ENCODE data around the gene IL26. TPM values are rescaled to one million over a fixed set of nuclear protein-coding genes. Genes with fewer than 3 reads are reported as not detected.

Gene IL26
- not detected for polyA plus RNA-seq (2013, experiment 1 of 2)
- polyA plus RNA-seq (2013, experiment 2 of 2) = not detected

DNA sequence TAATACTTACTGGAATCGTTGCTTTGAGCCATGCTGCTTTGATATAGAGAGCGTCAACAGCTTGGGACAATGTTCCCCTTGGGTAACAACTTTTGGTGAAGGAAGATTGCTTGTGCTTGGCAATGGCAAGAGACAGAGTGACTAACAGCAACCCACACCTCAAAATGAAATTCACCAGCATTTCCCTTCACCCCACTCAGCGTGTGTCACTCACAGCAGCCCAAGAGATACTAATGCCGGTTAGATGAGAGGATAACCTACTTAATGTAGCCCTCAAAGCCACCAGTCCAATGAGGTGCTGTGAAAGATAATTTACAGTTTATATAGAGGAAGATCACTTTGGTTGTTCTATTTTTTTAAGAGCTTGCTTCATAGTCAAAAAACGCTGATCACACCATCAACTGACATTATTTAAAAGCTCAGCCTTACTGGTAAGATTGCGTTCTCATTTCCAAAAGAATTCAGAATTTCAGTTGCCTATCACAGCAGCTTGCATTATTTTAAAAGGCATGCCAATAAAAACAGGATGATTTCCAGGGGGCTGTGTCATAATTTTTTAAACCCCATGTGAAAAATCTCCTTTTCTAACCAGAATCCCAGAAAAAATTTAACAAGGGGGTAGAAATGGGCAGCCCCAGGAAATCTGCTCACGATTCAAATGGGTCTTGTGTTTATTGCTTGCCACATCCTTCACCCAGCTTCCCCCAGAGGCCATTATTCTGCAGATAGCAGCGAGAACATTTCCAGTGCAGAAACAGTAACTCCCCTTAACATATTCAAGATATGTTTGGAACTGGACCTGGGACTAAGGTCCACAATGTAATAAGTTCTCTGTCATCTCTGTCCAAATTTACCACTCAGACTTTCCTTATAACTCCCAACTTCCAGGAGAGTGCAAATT, at the start of gene IL26:
TSS of gene IL26 (minus strand) at position 235 of the 901 bp plus-strand sequence. CDS start at position 181, 54 bp downstream.
- Histone ChIP-seq H3K4ac (ENCODE audit: low read length) (no peak within 1 kb of the TSS), H4K8ac (ENCODE audit: low read depth, low read length) (no peak within 1 kb of the TSS), H3K27me3 (ENCODE audit: control insufficient read depth in 3 of 3, insufficient read depth in 3 of 3, low read depth in 1 of 3, low read length in 3 of 3) (peaks cover 0 to 5% (median 0%) of the 10 kb centered on the region in 3 experiments), H3K79me1 (ENCODE audit: low read depth, low read length) (no peaks in the 10 kb centered on the region), H3K18ac (ENCODE audit: low read length) (no peak within 1 kb of the TSS), H3K27ac (replicated peaks; ENCODE audit: low read length) (no peak within 1 kb of the TSS), H2BK5ac (ENCODE audit: low read length) (no peak within 1 kb of the TSS), H3K36me3 (replicated peaks in 1 of 2; ENCODE audit: control insufficient read depth in 2 of 2, insufficient read depth in 2 of 2, low read length in 2 of 2) (no peaks in the 10 kb centered on the region), H2AK5ac (ENCODE audit: low read depth, low read length) (no peak within 1 kb of the TSS), H3K9me3 (replicated peaks in 1 of 2; ENCODE audit: control insufficient read depth in 2 of 2, insufficient read depth in 1 of 2, low read depth in 1 of 2, low read length in 2 of 2) (no peaks in the 10 kb centered on the region), H3K4me2 (ENCODE audit: insufficient read depth, low read length, poor library complexity, severe bottlenecking) (no peak within 1 kb of the TSS), H2BK15ac (ENCODE audit: low read length) (no peak within 1 kb of the TSS), H2BK12ac (ENCODE audit: low read length) (no peak within 1 kb of the TSS), H2AFZ (ENCODE audit: low read length) (no peak within 1 kb of the TSS), H3K14ac (ENCODE audit: low read length) (no peak within 1 kb of the TSS), H3K4me3 (ENCODE audit: low read length in 2 of 2) (no peak within 1 kb of the TSS), H3K23ac (ENCODE audit: low read depth, low read length, poor library complexity) (no peak within 1 kb of the TSS), H2BK120ac (ENCODE audit: low read depth, low read length) (no peak within 1 kb of the TSS), H3K4me1 (ENCODE audit: control insufficient read depth in 2 of 2, insufficient read depth in 1 of 2, low read depth in 1 of 2, low read length in 2 of 2) (no peaks in the 10 kb centered on the region), H4K91ac (ENCODE audit: low read depth, low read length, poor library complexity) (no peak within 1 kb of the TSS), H3K9ac (ENCODE audit: low read depth, low read length, poor library complexity) (no peak within 1 kb of the TSS)
- DNase-seq (ENCODE audit: low spot score) = no peak
- WGBS, 2 donors (ENCODE audit: extremely low coverage in 2 of 2, insufficient read length in 2 of 2, insufficient replicate concordance in 1 of 2) = no CpG with 5 or more reads among the region's 8 CpGs

- no peak overlapping the region for H3K18ac ChIP-seq (ENCODE audit: low read length)
- DNase-seq (ENCODE audit: low spot score) = no peak
- H3K14ac ChIP-seq (ENCODE audit: low read length) = no peak overlapping the region
- H4K91ac ChIP-seq (ENCODE audit: low read depth, low read length, poor library complexity) = no peak overlapping the region
- no peak overlapping the region for H3K4me3 ChIP-seq (ENCODE audit: low read length in 2 of 2)
- no peaks in the 10 kb centered on the region for H3K9me3 ChIP-seq (replicated peaks in 1 of 2; ENCODE audit: control insufficient read depth in 2 of 2, insufficient read depth in 1 of 2, low read depth in 1 of 2, low read length in 2 of 2)
- H3K4ac ChIP-seq (ENCODE audit: low read length) = no peak overlapping the region
- H2BK5ac ChIP-seq (ENCODE audit: low read length) = no peak overlapping the region
- H2AFZ ChIP-seq (ENCODE audit: low read length) = no peak overlapping the region
- H2BK120ac ChIP-seq (ENCODE audit: low read depth, low read length) = no peak overlapping the region
- no peaks in the 10 kb centered on the region for H3K79me1 ChIP-seq (ENCODE audit: low read depth, low read length)
- no peak overlapping the region for H2BK12ac ChIP-seq (ENCODE audit: low read length)
- peaks cover 2 to 4% of the 10 kb centered on the region in 2 donors for H3K4me1 ChIP-seq (ENCODE audit: control insufficient read depth in 2 of 2, insufficient read depth in 1 of 2, low read depth in 1 of 2, low read length in 2 of 2)
- no peak overlapping the region for H2AK5ac ChIP-seq (ENCODE audit: low read depth, low read length)
- H3K27me3 ChIP-seq (ENCODE audit: control insufficient read depth in 3 of 3, insufficient read depth in 3 of 3, low read depth in 1 of 3, low read length in 3 of 3) = no peaks in the 10 kb centered on the region
- H4K8ac ChIP-seq (ENCODE audit: low read depth, low read length) = no peak overlapping the region
- no peak overlapping the region for H3K27ac ChIP-seq (replicated peaks; ENCODE audit: low read length)
- H3K23ac ChIP-seq (ENCODE audit: low read depth, low read length, poor library complexity) = no peak overlapping the region
- H3K4me2 ChIP-seq (ENCODE audit: insufficient read depth, low read length, poor library complexity, severe bottlenecking) = no peak overlapping the region
- no peak overlapping the region for H3K9ac ChIP-seq (ENCODE audit: low read depth, low read length, poor library complexity)
- no peak overlapping the region for H2BK15ac ChIP-seq (ENCODE audit: low read length)
- no peaks in the 10 kb centered on the region for H3K36me3 ChIP-seq (replicated peaks in 1 of 2; ENCODE audit: control insufficient read depth in 2 of 2, insufficient read depth in 2 of 2, low read length in 2 of 2)
Measured at GRCh38 chr12:68272732-68273131, 47.1 kb upstream of the IL26 start.

GRCh38 chr12:68271346-68271745, 45.7 kb upstream of the IL26 start:
- Histone ChIP-seq H3K36me3 (replicated peaks in 1 of 2; ENCODE audit: control insufficient read depth in 2 of 2, insufficient read depth in 2 of 2, low read length in 2 of 2) (no peaks in the 10 kb centered on the region), H2AFZ (ENCODE audit: low read length) (peak overlapping the region; percentile 30), H3K4me1 (ENCODE audit: control insufficient read depth in 2 of 2, insufficient read depth in 1 of 2, low read depth in 1 of 2, low read length in 2 of 2) (peaks cover 4 to 5% of the 10 kb centered on the region in 2 donors), H3K4me3 (ENCODE audit: low read length in 2 of 2) (no peak overlapping the region), H3K18ac (ENCODE audit: low read length) (no peak overlapping the region), H3K9ac (ENCODE audit: low read depth, low read length, poor library complexity) (no peak overlapping the region), H3K4me2 (ENCODE audit: insufficient read depth, low read length, poor library complexity, severe bottlenecking) (no peak overlapping the region), H2BK12ac (ENCODE audit: low read length) (no peak overlapping the region), H3K9me3 (replicated peaks in 1 of 2; ENCODE audit: control insufficient read depth in 2 of 2, insufficient read depth in 1 of 2, low read depth in 1 of 2, low read length in 2 of 2) (no peaks in the 10 kb centered on the region), H2BK15ac (ENCODE audit: low read length) (no peak overlapping the region), H3K14ac (ENCODE audit: low read length) (no peak overlapping the region), H4K8ac (ENCODE audit: low read depth, low read length) (no peak overlapping the region), H3K79me1 (ENCODE audit: low read depth, low read length) (no peaks in the 10 kb centered on the region), H3K4ac (ENCODE audit: low read length) (no peak overlapping the region), H4K91ac (ENCODE audit: low read depth, low read length, poor library complexity) (no peak overlapping the region), H3K23ac (ENCODE audit: low read depth, low read length, poor library complexity) (no peak overlapping the region), H3K27me3 (ENCODE audit: control insufficient read depth in 3 of 3, insufficient read depth in 3 of 3, low read depth in 1 of 3, low read length in 3 of 3) (no peaks in the 10 kb centered on the region), H2BK120ac (ENCODE audit: low read depth, low read length) (no peak overlapping the region), H3K27ac (replicated peaks; ENCODE audit: low read length) (no peak overlapping the region), H2BK5ac (ENCODE audit: low read length) (no peak overlapping the region), H2AK5ac (ENCODE audit: low read depth, low read length) (no peak overlapping the region)
- WGBS, 2 donors (ENCODE audit: extremely low coverage in 2 of 2, insufficient read length in 2 of 2, insufficient replicate concordance in 1 of 2) = no CpG with 5 or more reads among the region's 8 CpGs
- no peak for DNase-seq (ENCODE audit: low spot score)

DNA sequence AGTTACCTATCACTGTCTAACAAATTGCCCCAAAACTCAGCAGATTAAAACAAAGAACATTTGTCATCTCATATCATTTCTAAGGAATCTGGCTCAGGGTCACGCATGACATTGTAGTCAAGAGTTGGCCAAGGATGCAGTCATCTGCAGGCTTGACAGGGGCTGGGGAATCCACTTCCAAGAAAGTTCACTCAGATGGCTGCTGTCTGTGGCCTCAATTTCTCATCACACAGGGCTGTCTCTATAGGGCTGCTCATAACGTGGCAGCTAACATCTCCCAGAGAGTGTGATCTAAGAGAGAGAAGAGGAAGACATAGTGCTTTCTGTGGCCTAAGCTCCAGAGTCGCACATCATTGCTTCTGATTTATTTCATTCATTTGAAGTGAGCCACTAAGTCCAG, 44.7 kb upstream of the IL26 start:
- Histone ChIP-seq H3K9me3 (replicated peaks in 1 of 2; ENCODE audit: control insufficient read depth in 2 of 2, insufficient read depth in 1 of 2, low read depth in 1 of 2, low read length in 2 of 2) (no peaks in the 10 kb centered on the region), H3K18ac (ENCODE audit: low read length) (no peak overlapping the region), H3K23ac (ENCODE audit: low read depth, low read length, poor library complexity) (no peak overlapping the region), H2BK12ac (ENCODE audit: low read length) (no peak overlapping the region), H3K27me3 (ENCODE audit: control insufficient read depth in 3 of 3, insufficient read depth in 3 of 3, low read depth in 1 of 3, low read length in 3 of 3) (no peaks in the 10 kb centered on the region), H4K8ac (ENCODE audit: low read depth, low read length) (no peak overlapping the region), H3K14ac (ENCODE audit: low read length) (no peak overlapping the region), H2BK5ac (ENCODE audit: low read length) (no peak overlapping the region), H4K91ac (ENCODE audit: low read depth, low read length, poor library complexity) (no peak overlapping the region), H3K4me3 (ENCODE audit: low read length in 2 of 2) (no peak overlapping the region), H2BK15ac (ENCODE audit: low read length) (no peak overlapping the region), H3K27ac (replicated peaks; ENCODE audit: low read length) (no peak overlapping the region), H3K4me2 (ENCODE audit: insufficient read depth, low read length, poor library complexity, severe bottlenecking) (no peak overlapping the region), H2AFZ (ENCODE audit: low read length) (no peak overlapping the region), H3K4me1 (ENCODE audit: control insufficient read depth in 2 of 2, insufficient read depth in 1 of 2, low read depth in 1 of 2, low read length in 2 of 2) (peaks cover 4 to 5% of the 10 kb centered on the region in 2 donors), H3K4ac (ENCODE audit: low read length) (no peak overlapping the region), H2BK120ac (ENCODE audit: low read depth, low read length) (no peak overlapping the region), H3K79me1 (ENCODE audit: low read depth, low read length) (no peaks in the 10 kb centered on the region), H2AK5ac (ENCODE audit: low read depth, low read length) (no peak overlapping the region), H3K36me3 (replicated peaks in 1 of 2; ENCODE audit: control insufficient read depth in 2 of 2, insufficient read depth in 2 of 2, low read length in 2 of 2) (no peaks in the 10 kb centered on the region), H3K9ac (ENCODE audit: low read depth, low read length, poor library complexity) (no peak overlapping the region)
- no peak for DNase-seq (ENCODE audit: low spot score)
- WGBS, 2 donors (ENCODE audit: extremely low coverage in 2 of 2, insufficient read length in 2 of 2, insufficient replicate concordance in 1 of 2) = no CpG with 5 or more reads among the region's 3 CpGs

All from neuronal stem cell (in vitro differentiated cells).